NCI-H526 treated with DMSO at 0.1 percent for 48 hours (cell line): ENCODE results near the gene PGM2.

Source experiments
- DNase-seq: peaks from one replicate; lab custom pipeline; 2025; lab: John Stamatoyannopoulos, UW

Gene PGM2

GRCh38 chr4:37864786-37865185 lies 38.3 kb downstream of the PGM2 start:
- DNase-seq: no peak

GRCh38 chr4:37865450-37865849 lies 39.0 kb downstream of the PGM2 start:
- no peak for DNase-seq

GRCh38 chr4:37867102-37867501 lies 40.6 kb downstream of the PGM2 start:
- no peak for DNase-seq

- DNase-seq: no peak
These were observed 41.8 kb downstream of the PGM2 start for GRCh38 chr4:37868238-37868637.

GRCh38 chr4:37872310-37872988 lies 46.0 kb downstream of the PGM2 start:
- DNase-seq: no peak

- DNase-seq: no peak
These were observed 46.9 kb downstream of the PGM2 start for GRCh38 chr4:37873386-37873785.

- no peak for DNase-seq
These were observed 49.7 kb downstream of the PGM2 start for GRCh38 chr4:37876156-37876555.

- DNase-seq: no peak
These were observed 52.9 kb downstream of the PGM2 start for GRCh38 chr4:37879365-37879764.

GRCh38 chr4:37881811-37882210 lies 55.3 kb downstream of the PGM2 start:
- no peak for DNase-seq

- DNase-seq: no peak
These were observed 56.3 kb downstream of the PGM2 start for GRCh38 chr4:37882665-37883296.

- no peak for DNase-seq
These were observed 58.5 kb downstream of the PGM2 start for GRCh38 chr4:37884855-37885487.

GRCh38 chr4:37885496-37885895 lies 59.0 kb downstream of the PGM2 start:
- no peak for DNase-seq

GRCh38 chr4:37889849-37890800 lies 63.6 kb downstream of the PGM2 start:
- DNase-seq: no peak

GRCh38 chr4:37890801-37891259 lies 64.3 kb downstream of the PGM2 start, which contains the start of gene TBC1D1:
TBC1D1 (plus strand) TSS chr4:37891084; CDS start chr4:37902096, 11,012 bp downstream.
- no peak for DNase-seq

GRCh38 chr4:37891260-37892159 lies 65.0 kb downstream of the PGM2 start:
- no peak for DNase-seq

GRCh38 chr4:37892641-37893040 lies 66.2 kb downstream of the PGM2 start:
- no peak for DNase-seq

- no peak for DNase-seq
These were observed 66.7 kb downstream of the PGM2 start for GRCh38 chr4:37893164-37893563.

- no peak for DNase-seq
These were observed 68.8 kb downstream of the PGM2 start for GRCh38 chr4:37895271-37895670.

- no peak for DNase-seq
These were observed 69.8 kb downstream of the PGM2 start for GRCh38 chr4:37896206-37896860.

- DNase-seq: no peak
These were observed 75.7 kb downstream of the PGM2 start for GRCh38 chr4:37902212-37902611.
